GM06990 (cell line): Measurements from ENCODE around the gene BANP.
"Not testable (repeated sequence)": the region's sequence is repeated elsewhere in the genome, so short reads cannot be mapped to it uniquely, and the experiment has no call there.

ENCODE experiments used
- DNase-seq: peaks from one replicate; pipeline ENCODE4 v3.0.0-alpha.2; 2011; ENCODE audit not compliant: insufficient read length; ENCODE audit errors: extremely low read depth
- H3K27me3 ChIP-seq: replicated peaks from 2 replicates; pipeline ENCODE4 v1.6.0; 2011; ENCODE audit warnings: low read length; ENCODE audit not compliant: control insufficient read depth, insufficient read depth
- H3K36me3 ChIP-seq: 2 replicates; pipeline ENCODE4 v1.5.1; 2011; ENCODE audit warnings: low read length; ENCODE audit not compliant: control insufficient read depth, insufficient read depth
- H3K4me3 ChIP-seq: replicated peaks from 2 replicates; pipeline ENCODE4 v1.5.1; 2011; ENCODE audit warnings: low read depth, mild to moderate bottlenecking, control low read depth, low read length
- TF ChIP-seq, protein P1 (sequence below): IDR thresholded peaks from 2 replicates; pipeline ENCODE4 v1.5.1; 2011; ENCODE audit warnings: low read length, control low read depth, mild to moderate bottlenecking, inconsistent platforms; ENCODE audit not compliant: insufficient read depth, poor library complexity, severe bottlenecking

Gene BANP

DNA sequence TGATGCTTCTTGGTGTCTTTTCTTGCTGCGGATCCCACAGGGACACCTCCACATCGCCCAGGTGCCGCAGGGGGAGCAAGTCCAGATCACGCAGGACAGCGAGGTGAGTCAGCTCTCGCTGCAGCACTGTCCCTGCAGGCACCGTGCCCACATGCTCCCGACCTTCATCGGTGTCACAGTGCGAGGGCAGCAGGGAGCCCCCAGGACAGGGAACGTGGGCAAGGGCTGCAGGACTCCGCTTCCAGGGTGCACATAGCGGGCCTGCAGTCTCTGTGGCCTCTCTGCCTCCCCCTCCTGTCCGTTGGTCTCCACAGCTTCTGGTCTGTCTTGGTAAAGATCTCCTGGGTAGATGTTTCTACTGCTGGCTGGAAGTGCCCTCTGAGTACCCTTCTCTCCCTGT is 84.1 kb downstream of the BANP start:
- TF ChIP-seq, protein P1, sequence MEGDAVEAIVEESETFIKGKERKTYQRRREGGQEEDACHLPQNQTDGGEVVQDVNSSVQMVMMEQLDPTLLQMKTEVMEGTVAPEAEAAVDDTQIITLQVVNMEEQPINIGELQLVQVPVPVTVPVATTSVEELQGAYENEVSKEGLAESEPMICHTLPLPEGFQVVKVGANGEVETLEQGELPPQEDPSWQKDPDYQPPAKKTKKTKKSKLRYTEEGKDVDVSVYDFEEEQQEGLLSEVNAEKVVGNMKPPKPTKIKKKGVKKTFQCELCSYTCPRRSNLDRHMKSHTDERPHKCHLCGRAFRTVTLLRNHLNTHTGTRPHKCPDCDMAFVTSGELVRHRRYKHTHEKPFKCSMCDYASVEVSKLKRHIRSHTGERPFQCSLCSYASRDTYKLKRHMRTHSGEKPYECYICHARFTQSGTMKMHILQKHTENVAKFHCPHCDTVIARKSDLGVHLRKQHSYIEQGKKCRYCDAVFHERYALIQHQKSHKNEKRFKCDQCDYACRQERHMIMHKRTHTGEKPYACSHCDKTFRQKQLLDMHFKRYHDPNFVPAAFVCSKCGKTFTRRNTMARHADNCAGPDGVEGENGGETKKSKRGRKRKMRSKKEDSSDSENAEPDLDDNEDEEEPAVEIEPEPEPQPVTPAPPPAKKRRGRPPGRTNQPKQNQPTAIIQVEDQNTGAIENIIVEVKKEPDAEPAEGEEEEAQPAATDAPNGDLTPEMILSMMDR, result no peak
- Histone ChIP-seq H3K4me3 (no peak overlapping the region), H3K27me3 (no peaks in the 10 kb centered on the region), H3K36me3 (peaks cover 5% of the 10 kb centered on the region)
- DNase-seq, result no peak

DNA sequence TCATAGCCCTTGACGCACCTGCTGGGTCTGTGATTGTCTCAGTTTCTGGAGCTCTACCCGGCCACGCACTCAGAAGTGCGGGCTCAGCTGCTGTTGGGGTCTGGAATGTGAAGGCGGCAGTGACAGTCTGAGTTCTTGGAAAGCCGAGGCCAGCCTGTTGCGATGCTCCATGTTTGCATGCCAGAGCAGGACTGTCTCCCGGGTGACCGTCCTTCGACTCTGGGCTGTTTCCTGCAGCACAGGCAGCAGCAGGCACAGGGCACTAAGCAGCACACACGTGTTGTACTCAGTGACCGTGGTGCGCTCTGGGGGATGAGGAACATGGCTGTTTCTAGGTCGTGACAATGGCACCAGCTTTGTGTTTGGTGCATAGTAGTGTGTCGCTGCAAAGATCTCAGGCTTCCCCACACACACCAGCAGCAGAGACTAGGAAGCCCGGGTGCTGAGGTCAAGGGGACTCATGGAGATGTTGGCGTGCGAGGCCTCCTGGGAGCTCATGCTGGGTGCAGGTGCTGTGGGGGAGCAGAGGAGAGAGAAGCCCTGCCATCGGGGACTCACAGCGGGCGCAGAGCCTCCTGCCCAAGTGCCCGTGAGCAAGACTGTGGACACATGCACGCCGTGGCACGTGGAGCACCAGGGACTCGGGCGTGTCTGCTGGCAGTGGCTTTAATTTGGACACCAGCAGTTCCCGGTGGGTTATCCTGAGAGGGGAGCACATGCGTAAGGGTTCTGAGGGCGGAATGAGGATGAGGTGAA is 84.8 kb downstream of the BANP start:
- H3K27me3 ChIP-seq, DNase-seq, H3K36me3 ChIP-seq, H3K4me3 ChIP-seq: not testable (repeated sequence)

DNA sequence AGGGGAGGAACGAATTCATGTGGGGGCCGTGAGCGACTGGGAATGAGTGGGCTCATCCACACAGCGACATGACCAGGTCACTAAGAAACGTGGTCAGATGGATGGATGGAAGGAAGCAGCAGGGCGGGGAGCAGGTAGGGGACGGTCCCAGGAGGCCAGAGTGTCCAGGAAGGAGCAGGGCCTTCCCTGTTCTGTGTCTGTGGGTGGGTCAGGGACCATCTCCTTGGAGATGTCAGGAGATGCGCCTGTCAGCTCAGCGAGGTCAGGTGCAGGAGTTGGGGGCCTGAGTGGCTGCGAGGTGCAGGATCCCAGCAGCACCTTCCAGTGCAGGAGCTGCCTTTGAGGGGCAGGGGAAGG is 85.4 kb downstream of the BANP start:
- not testable (repeated sequence) for DNase-seq, H3K27me3 ChIP-seq, H3K36me3 ChIP-seq, H3K4me3 ChIP-seq

DNA sequence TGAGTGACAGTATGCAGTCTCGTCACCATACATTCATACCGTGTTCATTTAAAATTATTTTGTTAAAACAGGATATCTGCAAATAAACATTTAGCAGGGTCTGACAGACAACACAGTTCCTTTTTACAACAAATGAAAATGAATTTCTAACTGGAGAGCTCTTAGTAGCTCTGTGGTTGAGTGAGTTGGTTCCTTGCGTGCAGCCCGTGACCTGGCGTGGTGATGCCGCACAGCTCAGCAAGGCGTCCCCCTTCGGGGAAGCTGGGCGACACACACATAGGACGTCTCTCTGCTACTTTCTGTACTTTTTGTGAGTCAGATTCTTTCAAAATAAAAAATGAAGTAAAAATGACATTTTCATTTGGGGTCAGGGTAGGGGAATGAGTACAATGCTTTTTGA is 86.1 kb downstream of the BANP start:
- H3K27me3 ChIP-seq, H3K36me3 ChIP-seq, DNase-seq, H3K4me3 ChIP-seq: not testable (repeated sequence)

DNA sequence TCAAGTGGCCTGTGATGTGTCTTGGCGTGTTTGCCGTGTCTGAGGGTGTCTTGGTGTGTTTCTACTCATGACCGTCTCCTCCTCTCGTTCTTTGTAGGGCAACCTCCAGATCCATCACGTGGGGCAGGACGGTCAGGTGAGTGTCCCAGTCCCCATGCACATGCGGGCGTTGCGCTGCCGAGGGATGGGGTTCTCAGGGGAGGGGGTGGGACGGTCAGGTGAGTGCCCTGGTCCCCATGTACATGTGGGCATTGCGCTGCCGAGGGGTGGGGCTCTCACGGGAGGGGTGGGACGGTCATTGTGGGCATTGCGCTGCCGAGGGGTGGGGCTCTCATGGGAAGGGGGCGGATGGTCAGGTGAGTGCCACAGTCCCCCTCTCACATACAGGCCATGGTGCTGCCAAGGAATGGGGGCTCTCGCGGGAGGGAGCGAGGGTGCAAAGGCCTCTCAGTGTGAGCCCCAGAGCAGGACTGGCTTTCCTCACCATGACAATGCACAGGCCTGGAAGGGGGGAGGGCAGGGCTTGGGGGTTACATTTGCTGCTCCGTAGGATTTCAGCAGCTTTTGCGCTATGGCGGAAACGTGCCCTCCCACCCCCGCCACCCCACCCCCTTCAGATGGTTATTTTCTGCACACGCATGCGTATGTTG is 86.8 kb downstream of the BANP start:
- not testable (repeated sequence) for H3K36me3 ChIP-seq, H3K4me3 ChIP-seq, DNase-seq, H3K27me3 ChIP-seq

DNA sequence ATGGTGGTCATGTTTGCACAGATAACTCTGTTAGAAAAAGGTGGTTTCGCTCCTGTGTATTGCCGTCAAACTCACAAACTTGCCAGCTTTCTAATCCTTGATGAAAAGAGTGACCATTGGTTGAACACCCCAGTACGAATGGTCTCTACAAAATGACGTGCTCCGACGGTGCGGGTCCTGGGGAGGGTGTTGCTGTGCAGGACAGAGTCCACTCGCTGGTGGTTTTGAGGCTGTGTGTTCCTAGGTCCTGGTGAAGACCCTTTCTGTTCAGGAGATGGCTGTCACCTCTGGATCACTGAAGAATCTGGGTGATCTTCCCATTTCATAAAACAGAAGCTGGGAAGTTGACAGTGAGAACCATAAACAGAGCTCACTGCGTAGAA is 87.3 kb downstream of the BANP start:
- DNase-seq, result not testable (repeated sequence)

DNA sequence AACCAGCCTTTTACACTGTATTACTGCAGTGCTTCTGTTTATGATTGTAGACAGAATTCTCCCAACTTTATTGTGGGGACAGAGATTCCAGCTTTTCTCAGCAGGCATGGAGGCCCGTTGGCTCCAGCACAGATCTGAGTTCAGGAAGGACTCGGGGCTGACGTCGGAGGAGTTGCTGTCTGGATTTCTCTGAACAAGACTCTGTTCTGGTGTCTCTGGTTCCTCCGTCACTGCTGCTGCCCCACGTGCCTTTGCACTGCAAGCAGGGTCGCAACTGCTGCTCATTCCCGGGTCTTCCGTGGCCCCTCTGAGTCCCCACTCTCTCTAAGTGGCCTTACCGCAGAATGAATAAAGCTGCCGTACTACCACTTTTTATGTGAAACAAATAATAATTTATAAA is 88.4 kb downstream of the BANP start:
- H3K36me3 ChIP-seq, result peaks cover 5% of the 10 kb centered on the region
- TF ChIP-seq, protein P1, result no peak

More for the DNA sequence above, 87.3 kb downstream of the BANP start:
- H3K27me3 ChIP-seq, H3K4me3 ChIP-seq, H3K36me3 ChIP-seq: not testable (repeated sequence)

DNA sequence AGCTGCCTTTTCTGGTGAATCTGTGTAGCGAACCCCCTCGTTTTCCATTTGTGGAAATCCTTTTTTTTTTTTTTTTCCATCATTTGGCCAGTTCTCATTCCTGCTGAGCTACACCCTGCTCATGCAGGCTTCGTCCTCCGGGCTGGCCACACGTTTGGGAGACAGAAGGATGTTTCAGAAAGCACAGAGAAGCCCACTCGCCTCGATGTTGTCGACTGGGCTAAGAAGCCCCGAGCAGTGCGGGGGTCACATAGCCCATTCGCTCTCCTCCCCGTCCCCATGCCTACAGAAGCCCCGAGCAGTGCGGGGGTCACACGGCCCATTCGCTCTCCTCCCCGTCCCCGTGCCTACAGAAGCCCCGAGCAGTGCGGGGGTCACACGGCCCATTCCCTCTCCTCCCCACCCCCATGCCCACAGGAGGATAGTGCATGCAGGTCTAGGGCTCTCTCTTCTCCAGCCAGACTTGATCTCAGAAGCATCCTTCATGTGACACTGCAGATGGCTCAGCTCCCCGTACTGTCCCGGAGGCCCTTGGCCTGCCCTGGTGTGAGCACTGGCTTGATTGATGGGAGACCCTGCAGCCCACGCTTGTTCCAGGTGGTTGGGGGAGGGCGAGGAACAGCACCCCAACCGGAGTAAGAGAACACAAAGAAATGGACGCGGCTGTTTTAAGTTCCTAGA is 89.1 kb downstream of the BANP start:
- not testable (repeated sequence) for DNase-seq, H3K27me3 ChIP-seq, H3K36me3 ChIP-seq, H3K4me3 ChIP-seq

More for the DNA sequence above, 88.4 kb downstream of the BANP start:
- no peaks in the 10 kb centered on the region for H3K27me3 ChIP-seq
- no peak overlapping the region for H3K4me3 ChIP-seq
- DNase-seq, result no peak

DNA sequence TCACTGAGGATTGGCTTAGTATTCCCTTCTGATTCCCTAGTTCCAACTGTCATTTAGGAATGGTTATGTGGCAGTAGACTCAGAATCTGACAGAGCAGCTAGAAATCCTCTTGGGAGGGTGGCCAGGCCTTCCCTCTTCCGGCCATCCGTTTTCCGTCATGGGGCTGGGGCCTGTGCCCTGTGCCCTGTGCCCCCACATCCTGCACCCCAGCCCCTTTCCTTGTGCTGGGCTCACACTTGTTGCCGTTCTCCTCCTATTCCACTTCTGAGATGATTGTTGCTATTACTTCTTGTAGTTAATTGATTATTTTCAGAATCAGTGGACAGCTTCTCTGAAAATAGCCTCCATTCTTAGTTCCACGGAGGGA is 89.6 kb downstream of the BANP start:
- H3K4me3 ChIP-seq, DNase-seq, H3K27me3 ChIP-seq, H3K36me3 ChIP-seq: not testable (repeated sequence)

DNA sequence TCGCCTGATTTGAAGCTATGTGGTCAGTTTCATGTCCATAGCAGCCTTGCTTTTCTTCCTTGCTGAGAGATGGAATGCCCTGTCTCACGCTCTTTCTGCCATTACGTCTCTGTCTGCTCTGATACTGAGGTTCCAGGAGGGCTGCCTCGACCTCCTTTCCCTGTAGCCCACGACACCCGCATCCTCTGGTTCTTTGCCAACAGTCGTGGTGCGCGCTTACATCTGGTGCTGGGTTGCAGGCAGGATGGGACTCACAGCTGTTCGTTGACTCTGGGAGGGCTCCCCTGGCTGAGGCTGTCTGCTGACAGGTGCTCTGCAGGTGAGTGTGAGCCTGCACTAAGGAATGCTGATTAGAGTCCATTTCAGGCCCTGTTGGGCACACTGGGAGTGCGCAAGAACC is 90.3 kb downstream of the BANP start:
- H3K27me3 ChIP-seq, H3K36me3 ChIP-seq, H3K4me3 ChIP-seq, DNase-seq: not testable (repeated sequence)

DNA sequence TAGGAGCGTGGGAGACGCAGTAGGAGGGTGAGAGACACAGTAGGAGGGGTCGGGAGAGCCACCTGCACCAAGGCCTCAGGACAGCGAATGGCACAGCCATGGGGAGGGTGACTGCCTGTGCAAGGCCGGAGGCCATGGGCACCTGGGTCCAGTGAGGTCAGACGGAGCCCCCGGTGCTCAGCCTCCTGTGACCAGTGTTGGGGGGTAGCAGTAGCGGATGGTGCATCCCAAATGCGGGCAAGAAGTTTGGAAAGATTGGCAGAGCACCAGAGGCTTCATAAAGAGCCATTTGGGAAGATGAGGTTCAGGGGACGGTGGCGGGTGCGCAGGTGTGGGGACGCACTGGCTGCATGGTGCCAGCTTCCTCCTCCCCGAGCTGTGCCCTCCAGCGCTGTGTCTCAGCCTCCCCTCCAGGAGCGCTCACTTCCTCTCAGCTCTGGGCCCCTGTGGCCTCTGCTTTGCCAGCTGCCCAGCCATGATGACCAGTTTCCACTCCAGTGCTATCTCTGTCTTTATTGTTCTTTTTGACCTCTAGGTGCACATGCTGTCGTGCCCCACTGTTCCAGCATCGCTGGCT is 90.8 kb downstream of the BANP start:
- H3K27me3 ChIP-seq, DNase-seq, H3K4me3 ChIP-seq, H3K36me3 ChIP-seq: not testable (repeated sequence)
